Endothelial cell of umbilical vein (primary cell): ENCODE results near the gene CDKN2D. TPM values are rescaled to one million over a fixed set of nuclear protein-coding genes. Genes with fewer than 3 reads are reported as not detected.

Experiments
- BruUV-seq: library from RNA; stranded (reverse); fragments of 400-500 nt; replicated peaks from 2 replicates; lab custom pipeline; 2021; lab: Mats Ljungman, UMichigan
- CTCF ChIA-PET: fragments of 300-600, 350-600 bp; sonication (Branson Sonifier 250); formaldehyde crosslinking; loops from one replicate; lab custom pipeline; 2021; ENCODE audit warnings: antibody characterized with exemption, inconsistent platforms; lab: Charles Lee
- POLR2A ChIA-PET: fragments of 300-600, 350-600 bp; sonication (Branson Sonifier 250); formaldehyde crosslinking; loops from one replicate; lab custom pipeline; 2021; ENCODE audit warnings: antibody characterized with exemption, inconsistent platforms; lab: Charles Lee
- DNase-seq: peaks from one replicate; pipeline ENCODE4 v3.0.0-alpha.2; 2011; ENCODE audit warnings: low read depth, low spot score
- FAIRE-seq: peaks from 2 replicates; lab custom pipeline; 2011; peaks lifted over from hg19 to GRCh38; lab: Jason Lieb, UNC
- H2AFZ ChIP-seq: 2 replicates; pipeline ENCODE4 v1.6.0; 2012; ENCODE audit warnings: low read depth, low read length, control low read depth, inconsistent platforms
- H3K27ac ChIP-seq: 2 replicates; pipeline ENCODE4 v1.5.1; 2011; ENCODE audit warnings: low read depth, mild to moderate bottlenecking, control low read depth, low read length, moderate library complexity; ENCODE audit not compliant: insufficient read depth
- H3K27me3 ChIP-seq, 2 experiments: 2 replicates each; pipeline versions ENCODE4 v1.6.0 to v1.6.1; 2011; ENCODE audit warnings: low read length in 2 of 2, mixed read lengths in 1 of 2; ENCODE audit not compliant: control insufficient read depth in 2 of 2, insufficient read depth in 2 of 2
- H3K36me3 ChIP-seq, 2 experiments: 2 replicates in 1 of 2; 3 replicates in 1 of 2; pipeline ENCODE4 v1.5.1; 2011; ENCODE audit warnings: low read length in 2 of 2, mild to moderate bottlenecking in 1 of 2, moderate library complexity in 1 of 2; ENCODE audit not compliant: control insufficient read depth in 2 of 2, insufficient read depth in 2 of 2; ENCODE audit errors: extremely low read depth in 1 of 2
- H3K4me1 ChIP-seq: 3 replicates; pipeline ENCODE4 v1.5.1; 2011; ENCODE audit warnings: mild to moderate bottlenecking, low read length; ENCODE audit not compliant: control insufficient read depth, insufficient read depth; ENCODE audit errors: extremely low read depth
- H3K4me2 ChIP-seq: 2 replicates; pipeline ENCODE4 v1.6.1; 2011; ENCODE audit warnings: low read length, control low read depth, mixed read lengths; ENCODE audit not compliant: insufficient read depth
- H3K4me3 ChIP-seq, 3 experiments: fragments of 200-600 bp in 1 of 3; sonication (generic), shearing (Covaris generic) in 1 of 3; replicated peaks in 1 of 3; 2 replicates each; pipeline ENCODE4 v1.5.1; 2011 to 2016; ENCODE audit warnings: control low read depth in 3 of 3, low read length in 3 of 3, mild to moderate bottlenecking in 2 of 3, inconsistent platforms in 1 of 3, low read depth in 1 of 3, moderate library complexity in 1 of 3; ENCODE audit not compliant: insufficient read depth in 1 of 3
- H3K79me2 ChIP-seq: 2 replicates; pipeline ENCODE4 v1.6.0; 2012; ENCODE audit warnings: low read length, inconsistent platforms; ENCODE audit not compliant: control insufficient read depth, insufficient read depth
- H3K9ac ChIP-seq: replicated peaks from 2 replicates; pipeline ENCODE3; 2011; ENCODE audit warnings: low read length, control low read depth; ENCODE audit not compliant: insufficient read depth; ENCODE audit errors: extremely low read depth
- H3K9me1 ChIP-seq: replicated peaks from 3 replicates; pipeline ENCODE4 v1.6.0; 2011; ENCODE audit warnings: mild to moderate bottlenecking, low read length; ENCODE audit not compliant: control insufficient read depth, insufficient read depth; ENCODE audit errors: extremely low read depth
- H3K9me3 ChIP-seq: replicated peaks from 2 replicates; pipeline ENCODE4 v1.5.1; 2012; ENCODE audit warnings: low read length, inconsistent platforms; ENCODE audit not compliant: control insufficient read depth, insufficient read depth
- H4K20me1 ChIP-seq: replicated peaks from 2 replicates; pipeline ENCODE3; 2011; ENCODE audit warnings: mild to moderate bottlenecking, low read length; ENCODE audit not compliant: control insufficient read depth, insufficient read depth; ENCODE audit errors: extremely low read depth
- CTCF ChIP-seq, 2 donors: IDR thresholded peaks; 1 replicate in 1 of 2; 2 replicates in 1 of 2; pipeline ENCODE4 v1.5.1; 2011; ENCODE audit warnings: low read length in 2 of 2, mild to moderate bottlenecking in 2 of 2, moderate library complexity in 2 of 2, control low read depth in 1 of 2, inconsistent platforms in 1 of 2, low read depth in 1 of 2; ENCODE audit not compliant: insufficient read depth in 1 of 2; ENCODE audit errors: extremely low read depth in 1 of 2
- EZH2 ChIP-seq: IDR thresholded peaks from 2 replicates; pipeline ENCODE4 v1.6.1; 2012; ENCODE audit warnings: borderline replicate concordance, low read depth, mild to moderate bottlenecking, moderate library complexity, low read length, inconsistent platforms; ENCODE audit not compliant: severe bottlenecking
- FOS ChIP-seq: IDR thresholded peaks from 2 replicates; pipeline ENCODE4 v1.6.1; 2011; ENCODE audit warnings: mild to moderate bottlenecking, low read length, moderate library complexity, borderline replicate concordance; ENCODE audit not compliant: insufficient read depth
- GATA2 ChIP-seq: IDR thresholded peaks from 2 replicates; pipeline ENCODE4 v1.7.0; 2011; ENCODE audit warnings: low read depth, mild to moderate bottlenecking, moderate library complexity, mixed read lengths, low read length; ENCODE audit not compliant: insufficient read length, insufficient read depth
- JUN ChIP-seq: IDR thresholded peaks from 2 replicates; pipeline ENCODE4 v1.6.1; 2011; ENCODE audit warnings: borderline replicate concordance, low read depth; ENCODE audit not compliant: insufficient read length, insufficient read depth
- MAX ChIP-seq: IDR thresholded peaks from 2 replicates; pipeline ENCODE4 v1.6.1; 2011; ENCODE audit not compliant: insufficient read depth, insufficient read length
- MYC ChIP-seq: IDR thresholded peaks from one replicate; pipeline ENCODE4 v1.6.1; 2011; ENCODE audit warnings: mild to moderate bottlenecking, low read depth, low read length
- POLR2A ChIP-seq: IDR thresholded peaks from 2 replicates; pipeline ENCODE4 v1.6.1; 2012; ENCODE audit warnings: low read depth, mild to moderate bottlenecking, control low read depth, low read length
- POLR2AphosphoS5 ChIP-seq: IDR thresholded peaks from 2 replicates; pipeline ENCODE4 v1.6.1; 2012; ENCODE audit warnings: low read depth, mild to moderate bottlenecking, control low read depth, low read length, moderate library complexity; ENCODE audit not compliant: insufficient read depth
- dilution Hi-C: fragments of 300-500 bp; cut with MboI; formaldehyde crosslinking; loops from one replicate; pipeline ENCODE4 v1.15.0; 2019; ENCODE audit warnings: low sequenced_read_pairs; ENCODE audit not compliant: extremely low pct_ligation_motif_present
- intact Hi-C: fragments of 100-400 bp; cut with micrococcal nuclease; formaldehyde crosslinking; loops from one replicate; pipeline ENCODE4 v1.10.0; 2022
- polyA plus RNA-seq, 4 experiments: library from polyadenylated mRNA; depleted of rRNA in 3 of 4; stranded (reverse) in 3 of 4; unstranded in 1 of 4; fragments of >200 nt; gene quantifications; 2 replicates each; pipeline versions ENCODE4 v1.2.1 to v1.2.3, GENCODE V29; 2011 to 2012; ENCODE audit warnings: missing spikeins in 1 of 4
- total RNA-seq: library from RNA; stranded (reverse); gene quantifications from 2 replicates; pipeline ENCODE4 v1.2.3, GENCODE V29; 2021

The CDKN2D gene
- total and polyA plus RNA-seq, 2 donors (not counting 3 experiments of a cell fraction or from before 2014, with no cell fraction given), result 5.9 to 9.8 TPM

DNA sequence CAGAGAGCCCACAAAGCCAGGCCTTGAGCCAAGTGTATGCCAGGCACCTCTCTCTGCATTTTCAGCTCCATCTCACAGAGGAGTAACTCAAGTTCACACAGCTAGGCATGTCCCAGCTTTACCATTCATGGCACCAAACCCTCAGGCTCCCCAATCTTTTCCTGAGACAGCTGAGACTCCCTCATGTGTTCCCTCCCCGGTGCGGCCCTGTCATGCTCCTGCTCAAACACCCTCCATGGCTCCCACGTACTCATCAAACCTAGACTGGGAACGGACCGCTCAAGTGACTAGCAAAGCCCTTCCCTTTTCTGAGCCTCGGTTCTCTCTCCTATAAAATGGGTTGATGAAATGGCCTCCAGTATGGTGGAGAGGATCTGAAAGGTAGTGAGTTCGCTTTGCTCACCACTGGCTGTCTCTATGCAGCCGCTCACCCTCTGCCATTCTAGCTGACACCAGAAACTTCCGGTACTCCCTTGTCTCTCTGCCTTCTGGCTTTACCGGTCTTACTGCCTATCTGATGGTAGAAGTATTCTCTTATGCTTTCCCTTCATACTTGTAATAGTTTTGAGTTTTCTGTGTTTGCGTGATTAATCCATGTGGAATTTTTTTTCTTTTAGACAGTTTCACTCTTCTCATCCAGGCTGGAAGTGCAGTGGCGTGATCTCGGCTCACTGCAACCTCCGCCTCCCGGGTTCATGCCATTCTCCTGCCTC, 48.8 kb upstream of the CDKN2D start:
- DNase-seq (no peak), FAIRE-seq (no peak)
- no peaks in the 10 kb centered on the region for H3K27me3 ChIP-seq
- H3K27ac ChIP-seq, result no peak overlapping the region
- H3K4me3 ChIP-seq, result no peak overlapping the region
- TF ChIP-seq POLR2AphosphoS5 (no peak), EZH2 (no peak), GATA2 (no peak), MAX (no peak), CTCF (IDR thresholded peaks at IDR 0.05; ENCODE audit: extremely low read depth in 1 of 2, insufficient read depth in 1 of 2, low read depth in 1 of 2, low read length in 2 of 2) (no peak), POLR2A (no peak), FOS (no peak), JUN (no peak), MYC (no peak)
- dilution Hi-C loops, result no loop called here
- no peaks in the 10 kb centered on the region for H3K9me3 ChIP-seq
- no peak overlapping the region for H3K9ac ChIP-seq
- no peaks in the 10 kb centered on the region for H3K36me3 ChIP-seq
- H3K4me1 ChIP-seq, result no peaks in the 10 kb centered on the region
- intact Hi-C loops, result no loop called here
- H4K20me1 ChIP-seq, result no peaks in the 10 kb centered on the region
- no peaks in the 10 kb centered on the region for H3K79me2 ChIP-seq
- no peak overlapping the region for H2AFZ ChIP-seq
- ChIA-PET POLR2A (no interaction called here), CTCF (interaction anchor here (0.8 to 3.3 kb wide), 5 partner anchors 12 to 82 kb away, joined by 3 to 15 read pairs (median 5); no protein-coding TSS in a partner anchor)
- no peak overlapping the region for H3K4me2 ChIP-seq
- no TSS peak for BruUV-seq
- H3K9me1 ChIP-seq, result no peaks in the 10 kb centered on the region
